ENCODE measurements around the gene NDST1.

The NDST1 gene

GRCh38 chr5:150544611-150545219 is 36.8 kb downstream of the NDST1 start:
- peak; percentile 61 for DNase-seq (ENCODE audit: low read depth)

- DNase-seq (ENCODE audit: low read depth): no peak
Measured at GRCh38 chr5:150545246-150545645, 37.3 kb downstream of the NDST1 start.

- DNase-seq (ENCODE audit: low read depth): no peak
Measured at GRCh38 chr5:150548123-150548522, 40.2 kb downstream of the NDST1 start.

GRCh38 chr5:150549735-150550134 is 41.8 kb downstream of the NDST1 start:
- DNase-seq (ENCODE audit: low read depth): no peak

GRCh38 chr5:150550286-150550685 is 42.4 kb downstream of the NDST1 start:
- DNase-seq (ENCODE audit: low read depth): no peak

- no peak for DNase-seq (ENCODE audit: low read depth)
Measured at GRCh38 chr5:150551066-150551465, 43.1 kb downstream of the NDST1 start.

GRCh38 chr5:150553402-150553801 is 45.5 kb downstream of the NDST1 start:
- DNase-seq (ENCODE audit: low read depth): no peak

GRCh38 chr5:150553911-150554310 is 46.0 kb downstream of the NDST1 start:
- no peak for DNase-seq (ENCODE audit: low read depth)

- no peak for DNase-seq (ENCODE audit: low read depth)
Measured at GRCh38 chr5:150554857-150555256, 46.9 kb downstream of the NDST1 start.

GRCh38 chr5:150556106-150556505 is 48.2 kb downstream of the NDST1 start:
- DNase-seq (ENCODE audit: low read depth): no peak

- DNase-seq (ENCODE audit: low read depth): no peak
Measured at GRCh38 chr5:150556859-150557508, 49.1 kb downstream of the NDST1 start.

- DNase-seq (ENCODE audit: low read depth): no peak
Measured at GRCh38 chr5:150557509-150557872, 49.6 kb downstream of the NDST1 start.

- no peak for DNase-seq (ENCODE audit: low read depth)
Measured at GRCh38 chr5:150558088-150558621, 50.2 kb downstream of the NDST1 start.

GRCh38 chr5:150559088-150559487 is 51.2 kb downstream of the NDST1 start:
- DNase-seq (ENCODE audit: low read depth): no peak

- DNase-seq (ENCODE audit: low read depth): peak; percentile 51
Measured at GRCh38 chr5:150559701-150560100, 51.8 kb downstream of the NDST1 start.

GRCh38 chr5:150560401-150561191 is 52.7 kb downstream of the NDST1 start:
- peak; percentile 84 for DNase-seq (ENCODE audit: low read depth)

GRCh38 chr5:150561192-150561512 is 53.2 kb downstream of the NDST1 start:
- no peak for DNase-seq (ENCODE audit: low read depth)

GRCh38 chr5:150561571-150562275 is 53.8 kb downstream of the NDST1 start:
- DNase-seq (ENCODE audit: low read depth): no peak

GRCh38 chr5:150562832-150563231 is 54.9 kb downstream of the NDST1 start:
- peak; percentile 64 for DNase-seq (ENCODE audit: low read depth)

- DNase-seq (ENCODE audit: low read depth): no peak
Measured at GRCh38 chr5:150565868-150566267, 57.9 kb downstream of the NDST1 start.

GRCh38 chr5:150567031-150567717 is 59.2 kb downstream of the NDST1 start:
- DNase-seq (ENCODE audit: low read depth): peak; percentile 87

GRCh38 chr5:150568663-150569062 is 60.7 kb downstream of the NDST1 start:
- no peak for DNase-seq (ENCODE audit: low read depth)

Measured in EH (cell line).